LNCaP clone FGC (cell line): Measurements from ENCODE around the gene THOC5.
"Not testable (repeated sequence)": the region's sequence is repeated elsewhere in the genome, so short reads cannot be mapped to it uniquely, and the experiment has no call there.

Experiments used
- DNase-seq: peaks from one replicate; pipeline ENCODE4 v3.0.0-alpha.2; 2011; ENCODE audit warnings: low read depth
- H3K4me3 ChIP-seq: 2 replicates; pipeline ENCODE4 v1.5.1; 2011; ENCODE audit warnings: mild to moderate bottlenecking, low read depth, low read length, control low read depth
- CTCF ChIP-seq: IDR thresholded peaks from 2 replicates; pipeline ENCODE4 v1.5.1; 2012; ENCODE audit warnings: mild to moderate bottlenecking; ENCODE audit not compliant: control insufficient read depth, insufficient read depth; ENCODE audit errors: extremely low read depth

The THOC5 gene

GRCh38 chr22:29570456-29570855 lies 16.9 kb upstream of the THOC5 start:
- H3K4me3 ChIP-seq: no peak overlapping the region
- no peak for DNase-seq
- TF ChIP-seq CTCF: no peak

DNA sequence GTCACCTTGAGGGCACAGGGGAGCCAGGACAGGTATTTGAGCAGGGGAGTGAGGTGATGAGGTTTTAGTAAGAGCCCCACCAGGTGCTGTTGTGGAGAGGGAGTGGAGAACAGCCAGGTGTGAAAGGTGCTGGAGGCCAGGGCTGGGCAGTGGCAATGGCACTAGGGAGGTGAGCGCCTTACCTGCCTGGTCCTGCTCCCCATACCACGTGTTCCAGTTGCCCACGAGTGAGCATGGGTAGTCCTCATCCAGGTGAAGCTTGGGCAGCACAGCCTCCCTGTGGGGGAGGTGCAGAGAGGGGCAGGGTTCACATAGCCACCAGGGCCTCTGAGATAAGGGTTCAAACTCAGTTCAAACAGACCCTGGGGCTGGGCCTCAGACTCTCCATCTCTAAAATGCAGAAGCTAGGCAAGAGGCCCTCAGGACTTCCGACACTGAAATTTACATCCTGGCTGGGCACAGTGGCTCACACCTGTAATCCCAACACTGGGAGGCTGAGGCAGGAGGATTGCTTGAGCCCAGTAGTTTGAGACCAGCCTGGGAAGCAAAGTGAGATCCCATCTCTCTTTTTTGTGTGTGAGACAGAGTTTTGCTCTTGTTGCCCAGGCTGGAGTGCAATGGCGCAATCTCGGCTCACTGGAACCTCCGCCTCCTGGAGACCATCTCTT lies 15.6 kb upstream of the THOC5 start:
- DNase-seq: no peak
- H3K4me3 ChIP-seq: no peak overlapping the region
- no peak for TF ChIP-seq CTCF

DNA sequence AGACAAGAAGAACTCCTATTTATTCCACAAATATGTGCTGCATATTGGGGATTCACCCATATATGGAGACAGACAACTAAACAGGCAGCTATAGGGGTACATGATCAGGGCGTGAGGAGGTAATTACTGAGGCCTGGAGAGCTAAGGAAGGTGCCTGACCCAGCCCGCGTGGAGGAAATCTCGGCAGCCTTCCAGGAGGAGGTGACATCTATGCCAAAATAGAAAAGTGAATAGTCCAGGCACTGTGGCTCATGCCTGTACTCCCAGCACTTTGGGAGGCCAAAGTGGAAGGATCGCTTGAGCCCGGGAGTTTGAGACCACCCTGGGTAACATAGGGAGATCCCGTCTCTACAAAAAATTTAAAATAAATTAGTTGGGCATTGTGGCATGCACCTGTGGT lies 13.8 kb upstream of the THOC5 start:
- H3K4me3 ChIP-seq: no peak overlapping the region
- TF ChIP-seq CTCF: no peak
- no peak for DNase-seq

DNA sequence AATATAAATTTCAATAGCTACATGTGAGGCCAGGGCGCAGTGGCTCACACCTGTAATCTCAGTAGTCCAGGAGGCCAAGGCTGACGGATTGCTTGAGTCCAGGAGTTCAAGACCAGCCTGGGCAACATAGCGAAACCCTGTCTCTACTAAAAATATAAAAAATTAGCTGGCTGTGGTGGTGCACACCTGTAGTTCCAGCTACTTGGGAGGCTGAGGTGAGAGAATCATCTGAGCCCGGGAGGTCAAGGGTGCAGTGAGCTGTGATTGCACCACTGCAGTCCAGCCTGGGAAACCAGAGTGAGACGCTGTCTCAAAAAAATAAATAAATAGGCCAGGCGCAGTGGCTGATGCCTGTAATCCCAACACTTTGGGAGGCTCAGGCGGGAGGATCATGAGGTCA lies 13.0 kb upstream of the THOC5 start:
- H3K4me3 ChIP-seq, DNase-seq: not testable (repeated sequence)

GRCh38 chr22:29563652-29564460 lies 10.3 kb upstream of the THOC5 start:
- no peak overlapping the region for H3K4me3 ChIP-seq
- no peak for DNase-seq
- no peak for TF ChIP-seq CTCF

DNA sequence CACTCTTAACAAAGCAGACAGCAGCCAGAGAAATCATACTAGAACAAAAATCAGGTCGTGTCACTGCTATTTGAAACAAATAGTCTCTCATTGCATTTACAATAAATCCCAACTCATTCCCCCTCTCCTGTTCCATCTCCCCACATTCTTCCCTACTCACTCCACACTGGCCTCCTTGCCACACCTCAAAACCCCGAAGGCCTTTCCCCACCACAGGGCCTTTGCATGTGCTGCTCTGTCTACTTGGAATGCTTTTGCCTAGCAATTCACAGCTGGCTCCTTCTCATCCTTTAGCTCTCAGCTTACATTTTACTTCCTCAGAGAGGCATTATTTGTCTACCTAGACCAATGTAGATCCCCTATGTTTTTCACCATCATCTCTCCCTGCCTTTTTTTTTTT lies 6.3 kb upstream of the THOC5 start:
- no peak overlapping the region for H3K4me3 ChIP-seq
- no peak for TF ChIP-seq CTCF
- no peak for DNase-seq

DNA sequence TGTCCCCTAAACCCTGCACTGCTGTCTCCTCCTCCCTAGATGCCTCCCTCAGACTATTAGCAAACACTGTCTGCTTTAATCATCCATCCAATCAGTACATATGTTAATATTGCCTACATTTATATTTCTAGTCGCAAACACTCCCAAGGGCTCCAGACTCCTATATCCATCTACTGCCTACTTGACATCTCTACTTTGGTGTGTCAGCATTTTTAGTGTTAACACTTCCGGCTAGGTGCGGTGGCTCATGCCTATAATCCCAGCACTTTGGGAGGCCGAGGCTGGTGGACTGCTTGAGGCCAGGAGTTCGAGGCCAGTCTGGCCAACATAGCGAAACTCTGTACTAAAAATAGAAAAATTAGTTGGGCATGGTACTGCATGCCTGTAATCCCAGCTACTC lies 5.5 kb upstream of the THOC5 start:
- TF ChIP-seq CTCF: no peak
- no peak for DNase-seq
- no peak overlapping the region for H3K4me3 ChIP-seq
